Stimulated activated CD8-positive, alpha-beta memory T cell treated with anti-CD3 and anti-CD28 coated beads, Interleukin-15, amount 100 ng/mL, for 24 hours (primary cell): Measurements from ENCODE around the gene SDCBP2.

Source experiments
- DNase-seq: peaks from one replicate; pipeline ENCODE4 v3.0.0-alpha.2; 2020; ENCODE audit warnings: low read depth

SDCBP2 gene

GRCh38 chr20:1273366-1273765, 55.6 kb downstream of the SDCBP2 start:
- no peak for DNase-seq

DNA sequence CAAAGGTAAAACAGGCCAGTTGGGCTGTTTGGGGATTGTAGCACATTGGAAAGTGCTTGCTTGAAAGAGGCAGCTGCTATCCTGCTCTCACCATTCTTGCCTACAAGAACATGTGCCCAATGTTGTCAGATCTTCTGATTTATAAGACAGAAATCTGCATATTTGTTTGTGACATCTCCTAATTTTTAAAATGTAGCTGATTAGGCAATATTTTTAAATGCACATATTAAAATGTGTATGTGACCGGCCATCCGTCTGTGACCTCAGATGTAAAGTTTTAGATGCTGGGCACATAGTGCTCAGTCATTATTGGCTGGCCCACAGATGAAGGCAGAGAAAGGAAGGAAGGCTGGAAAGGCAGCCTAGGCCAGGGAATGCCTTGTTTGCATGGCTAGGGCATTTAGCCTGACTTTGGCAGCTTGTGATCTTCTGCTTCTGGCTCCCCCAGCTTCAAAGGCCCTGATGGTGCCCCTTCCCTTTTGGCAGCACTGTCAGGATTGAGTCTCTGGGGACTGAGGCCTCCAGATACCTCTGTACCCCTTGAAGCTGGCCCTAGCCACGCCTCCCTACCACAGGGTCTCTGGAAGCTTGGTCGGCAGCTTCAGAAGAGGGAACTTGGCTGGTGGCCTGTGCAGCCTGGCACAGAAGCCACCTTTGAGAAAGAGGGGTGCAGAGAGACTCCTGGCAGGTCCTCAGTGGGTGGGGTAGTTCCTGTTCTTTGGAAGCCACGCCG, 56.4 kb downstream of the SDCBP2 start:
- DNase-seq, result no peak

DNA sequence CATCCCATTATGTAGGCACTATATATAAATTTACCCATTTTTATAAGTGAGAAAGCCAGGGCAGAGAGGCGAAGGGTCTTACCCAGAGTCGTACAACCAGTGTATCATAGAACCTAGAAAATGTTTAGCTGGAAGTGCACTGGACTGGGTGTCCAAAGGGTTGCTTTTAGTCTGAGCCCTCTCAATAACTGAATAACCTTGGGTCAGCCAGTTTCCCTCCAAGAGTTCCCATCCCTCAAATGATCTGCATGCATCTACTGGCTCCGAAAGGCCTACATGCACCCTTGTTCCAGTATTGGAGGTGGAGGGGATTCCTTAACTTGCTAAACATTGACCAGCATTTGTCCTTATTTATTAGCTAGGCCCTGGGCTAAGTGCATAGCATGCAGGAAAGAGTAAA, 59.1 kb downstream of the SDCBP2 start:
- DNase-seq, result no peak

DNA sequence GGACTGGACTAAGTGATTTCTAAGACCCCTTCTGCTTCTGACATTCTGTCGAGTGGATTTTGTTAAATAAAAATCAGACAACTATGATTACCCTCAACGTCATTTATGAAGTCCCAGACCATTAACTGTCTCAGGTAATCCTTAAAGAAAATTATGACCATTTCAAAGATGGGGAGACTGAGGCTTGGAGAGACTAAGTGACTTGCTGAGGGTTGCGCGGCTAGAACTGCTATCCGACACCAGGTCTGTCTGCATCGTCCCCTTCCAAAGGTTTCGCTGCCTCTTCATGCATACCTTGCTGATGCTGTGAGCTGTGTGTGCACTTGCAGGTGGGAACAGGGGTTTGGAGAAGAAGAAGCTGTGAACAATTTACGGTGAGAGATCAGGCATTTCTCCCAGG, 59.7 kb downstream of the SDCBP2 start:
- no peak for DNase-seq

DNA sequence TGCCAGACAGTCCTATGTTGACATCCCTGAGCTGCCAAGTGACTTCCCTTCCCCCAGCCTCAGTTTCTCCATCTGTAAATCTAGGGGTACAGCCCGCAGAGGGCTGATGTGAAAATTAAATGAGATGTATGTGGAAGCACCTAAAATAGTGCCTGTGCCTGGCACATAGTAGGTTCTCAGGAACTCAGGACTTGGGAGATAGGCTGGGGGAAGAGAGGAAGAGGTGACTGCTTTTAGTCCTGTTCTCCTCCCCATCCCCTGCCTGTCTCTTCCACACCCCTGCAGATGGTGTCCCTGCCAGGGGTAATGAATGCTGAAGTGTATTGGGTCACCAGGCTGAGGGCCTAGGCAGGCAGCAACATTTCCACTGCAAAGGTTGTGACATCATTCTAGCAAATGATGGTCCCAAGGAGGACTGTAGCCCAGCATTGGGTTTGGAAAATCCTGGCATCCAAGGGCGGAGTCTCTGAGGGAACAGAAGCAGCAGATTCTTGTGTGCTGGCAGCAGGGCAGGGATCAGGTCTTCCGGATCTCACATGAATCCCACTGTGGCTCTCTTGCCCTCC, 61.0 kb downstream of the SDCBP2 start:
- DNase-seq, result no peak

DNA sequence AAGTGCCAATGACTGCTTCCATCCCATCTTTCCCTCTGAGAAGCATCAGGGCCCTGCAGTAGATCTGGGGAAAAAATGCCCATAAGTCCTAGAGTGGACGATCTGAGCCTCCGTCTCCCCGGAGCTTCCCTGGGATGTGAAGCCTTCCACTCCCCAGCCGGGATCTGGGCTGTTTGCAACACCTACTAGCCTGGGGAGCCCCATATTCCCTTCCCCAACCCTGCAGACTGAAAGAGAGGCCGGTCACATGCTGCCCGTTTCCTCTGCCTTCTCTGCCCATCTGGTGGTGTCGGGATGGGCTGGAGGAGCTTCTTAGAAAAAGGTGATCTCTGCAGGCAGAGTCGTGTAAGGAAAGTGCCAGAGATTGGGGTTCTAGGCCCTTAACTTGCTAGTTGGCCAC, 61.8 kb downstream of the SDCBP2 start:
- DNase-seq, result no peak

GRCh38 chr20:1266167-1266973, 62.6 kb downstream of the SDCBP2 start, which contains the start of gene SNPH:
Gene SNPH, plus strand, starts transcription at chr20:1266294. Its CDS starts 29,946 bp downstream, at chr20:1296240.
- DNase-seq, result peak; percentile 38

- DNase-seq, result no peak
Observed at GRCh38 chr20:1265916-1266166, 63.1 kb downstream of the SDCBP2 start.

DNA sequence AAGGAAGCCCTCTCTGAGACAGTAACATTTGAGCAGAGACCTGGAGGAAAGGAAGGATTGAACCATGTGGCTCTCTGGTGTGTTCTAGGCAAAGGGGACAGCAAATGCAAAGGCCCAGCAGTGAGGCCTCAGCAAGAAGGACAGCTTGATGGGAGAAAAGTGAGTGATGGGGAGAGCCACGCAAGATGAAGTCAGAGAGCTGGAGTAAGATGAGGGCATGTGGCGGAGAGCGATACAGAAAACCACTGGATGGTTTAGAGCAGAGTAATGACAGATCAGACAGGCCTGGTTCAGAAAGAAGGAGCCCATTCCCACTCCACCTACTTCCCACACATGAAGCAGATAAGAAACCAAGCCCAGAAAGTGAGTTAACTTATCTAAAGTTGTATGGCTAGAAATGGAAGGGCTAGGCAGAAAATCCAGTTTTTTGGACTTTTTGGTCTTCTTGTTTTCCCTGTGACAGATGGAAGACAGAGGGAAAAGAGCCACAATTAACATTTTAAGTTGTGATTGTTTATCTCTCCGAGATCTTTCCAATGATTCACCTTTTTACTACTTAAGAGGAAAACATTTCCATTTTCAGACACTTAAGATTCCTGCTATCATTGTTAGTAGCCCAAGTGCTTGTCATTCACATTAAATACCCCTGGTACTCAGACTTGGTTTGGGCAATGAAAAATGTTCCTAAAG, 63.6 kb downstream of the SDCBP2 start:
- no peak for DNase-seq

- no peak for DNase-seq
Observed at GRCh38 chr20:1264727-1265126, 64.2 kb downstream of the SDCBP2 start.

DNA sequence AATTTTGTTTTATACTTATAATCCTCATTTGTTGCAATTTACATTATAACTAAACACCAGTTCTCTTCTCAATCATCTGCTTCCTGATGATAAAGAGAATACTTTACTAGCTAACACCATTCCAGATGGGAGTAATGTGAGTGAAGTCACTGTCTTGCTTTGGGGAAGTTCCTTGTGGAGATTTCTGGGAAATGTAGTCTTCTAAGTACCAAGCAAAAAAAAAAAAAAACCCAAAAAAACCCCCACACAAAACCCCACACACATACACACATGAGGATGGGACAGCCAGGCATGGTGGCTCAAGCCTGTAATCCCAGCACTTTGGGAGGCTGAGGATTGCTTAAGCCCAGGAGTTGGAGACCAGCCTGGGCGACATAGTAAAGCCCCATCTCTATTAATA, 65.1 kb downstream of the SDCBP2 start:
- DNase-seq, result no peak
